NT2/D1 (cell line): ENCODE data around the gene SFXN5.
A peak's percentile ranks its signal among the peaks of the same experiment; 100 is the strongest.

Experiments used
- DNase-seq: peaks from one replicate; pipeline ENCODE4 v3.0.0-alpha.2; 2011; ENCODE audit warnings: low read depth, low spot score
- H3K27me3 ChIP-seq: 2 replicates; pipeline ENCODE4 v1.6.0; 2011; ENCODE audit warnings: mild to moderate bottlenecking; ENCODE audit not compliant: insufficient read length, insufficient read depth
- H3K36me3 ChIP-seq: 2 replicates; pipeline ENCODE4 v1.6.1; 2011; ENCODE audit warnings: mild to moderate bottlenecking, low read length, mixed read lengths; ENCODE audit not compliant: insufficient read depth, insufficient read length
- H3K4me1 ChIP-seq: 2 replicates; pipeline ENCODE4 v1.5.1; 2011; ENCODE audit not compliant: insufficient read depth, insufficient read length
- H3K4me3 ChIP-seq: 2 replicates; pipeline ENCODE4 v1.5.1; 2011; ENCODE audit warnings: low read depth; ENCODE audit not compliant: insufficient read length
- H3K9ac ChIP-seq: 2 replicates; pipeline ENCODE4 v1.6.0; 2011; ENCODE audit warnings: low read depth; ENCODE audit not compliant: insufficient read length
- H3K9me3 ChIP-seq: 2 replicates; pipeline ENCODE4 v1.5.1; 2011; ENCODE audit warnings: mild to moderate bottlenecking, low read length; ENCODE audit not compliant: insufficient read depth
- SUZ12 ChIP-seq: IDR thresholded peaks from 2 replicates; pipeline ENCODE4 v1.6.1; 2011; ENCODE audit not compliant: insufficient read length, insufficient read depth; ENCODE audit errors: extremely low read depth
- YY1 ChIP-seq: IDR thresholded peaks from 2 replicates; pipeline ENCODE4 v1.6.1; 2011; ENCODE audit not compliant: insufficient read length, insufficient read depth
- ZNF274 ChIP-seq: IDR thresholded peaks from 2 replicates; pipeline ENCODE4 v1.6.1; 2011; ENCODE audit warnings: mild to moderate bottlenecking, low read depth, low read length

The SFXN5 gene

DNA sequence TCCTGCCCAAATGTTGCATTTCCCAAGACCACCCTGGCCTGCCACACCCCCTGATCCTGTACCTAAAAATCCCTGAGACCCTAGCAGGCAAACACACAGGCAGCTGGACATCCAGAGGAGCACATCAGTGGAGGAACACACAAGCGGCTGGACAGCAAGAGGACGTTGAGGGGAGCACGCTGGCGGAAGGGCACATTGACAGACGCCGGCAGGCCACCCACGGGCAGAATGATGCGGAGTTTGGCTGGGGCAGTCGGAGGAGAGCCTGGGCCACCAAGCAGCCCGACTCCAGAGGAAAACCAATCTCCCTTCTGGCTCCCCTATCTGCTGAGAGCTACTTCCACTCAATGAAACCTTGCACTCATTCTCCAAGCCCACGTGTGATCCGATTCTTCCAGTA is 106.5 kb downstream of the SFXN5 start:
- Histone ChIP-seq H3K9me3 (no peaks in the 10 kb centered on the region), H3K36me3 (peaks cover 31% of the 10 kb centered on the region), H3K27me3 (peaks cover 3% of the 10 kb centered on the region), H3K9ac (no peak overlapping the region), H3K4me1 (peaks cover 15% of the 10 kb centered on the region), H3K4me3 (no peak overlapping the region)
- TF ChIP-seq ZNF274 (no peak), YY1 (no peak), SUZ12 (no peak)
- DNase-seq: no peak

DNA sequence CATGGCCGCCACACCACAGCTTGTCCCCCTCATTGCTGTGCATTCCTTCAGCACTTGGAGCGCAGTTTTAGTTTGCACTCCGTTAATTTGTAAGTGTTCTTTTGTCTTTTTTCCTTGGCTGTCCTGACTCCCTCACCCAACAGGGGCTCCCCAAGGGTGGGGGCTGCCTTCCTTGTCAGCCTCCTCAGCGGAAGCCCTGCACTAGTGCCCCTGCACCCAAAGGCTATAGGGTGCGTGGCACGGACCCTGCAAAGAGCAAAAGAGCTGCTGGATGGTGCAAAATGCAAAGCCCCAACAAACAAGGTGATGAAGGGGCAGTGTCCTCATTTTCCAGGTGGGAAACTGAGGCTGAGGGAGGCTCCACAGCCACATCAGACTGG is 107.4 kb downstream of the SFXN5 start:
- no peaks in the 10 kb centered on the region for H3K9me3 ChIP-seq
- H3K4me3 ChIP-seq: no peak overlapping the region
- TF ChIP-seq SUZ12: no peak
- TF ChIP-seq ZNF274: no peak
- no peak for TF ChIP-seq YY1
- peaks cover 31% of the 10 kb centered on the region for H3K36me3 ChIP-seq
- H3K9ac ChIP-seq: no peak overlapping the region
- peaks cover 15% of the 10 kb centered on the region for H3K4me1 ChIP-seq
- peaks cover 3% of the 10 kb centered on the region for H3K27me3 ChIP-seq
- no peak for DNase-seq

DNA sequence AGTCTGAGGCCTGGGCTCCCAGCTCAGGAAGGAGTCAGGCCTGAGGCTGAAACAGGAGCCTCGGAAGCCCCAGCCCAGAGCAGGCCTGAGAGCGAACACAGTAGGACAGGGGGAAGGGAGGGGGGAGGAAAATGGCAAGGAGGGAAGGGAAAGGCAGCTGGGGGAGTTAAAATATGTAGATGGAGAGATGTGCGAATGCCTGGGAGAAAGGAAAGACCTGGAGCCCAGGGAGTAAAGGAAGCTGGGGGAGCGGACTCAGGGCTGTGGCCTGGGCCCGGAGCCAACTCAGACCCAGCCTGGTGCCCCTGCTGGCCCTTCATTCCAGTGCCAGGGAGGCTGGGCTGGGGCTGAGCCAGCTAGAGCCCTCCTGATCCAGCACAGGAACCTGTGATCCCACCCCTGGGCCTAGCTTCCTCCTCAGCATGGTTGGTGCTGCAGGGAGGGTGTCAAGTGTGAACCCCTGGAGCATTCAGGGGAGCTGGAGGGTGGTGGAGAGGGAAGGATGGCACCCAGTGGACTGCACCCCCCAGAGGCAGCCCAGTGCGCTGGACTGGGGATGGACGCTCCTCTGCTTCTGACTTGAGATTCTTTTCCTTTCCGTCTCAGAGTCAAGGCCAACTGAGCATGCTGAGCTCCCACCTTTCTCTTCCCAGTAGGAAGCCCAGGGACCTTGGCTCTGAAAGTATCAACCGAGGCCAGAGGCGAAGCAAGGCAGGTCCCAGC is 107.9 kb downstream of the SFXN5 start:
- peaks cover 3% of the 10 kb centered on the region for H3K27me3 ChIP-seq
- H3K4me3 ChIP-seq: no peak overlapping the region
- H3K9ac ChIP-seq: peak overlapping the region; percentile 29
- no peak for TF ChIP-seq ZNF274
- no peak for TF ChIP-seq YY1
- TF ChIP-seq SUZ12: no peak
- no peaks in the 10 kb centered on the region for H3K9me3 ChIP-seq
- DNase-seq: peak; percentile 89
- H3K36me3 ChIP-seq: peaks cover 32% of the 10 kb centered on the region
- peaks cover 15% of the 10 kb centered on the region for H3K4me1 ChIP-seq

DNA sequence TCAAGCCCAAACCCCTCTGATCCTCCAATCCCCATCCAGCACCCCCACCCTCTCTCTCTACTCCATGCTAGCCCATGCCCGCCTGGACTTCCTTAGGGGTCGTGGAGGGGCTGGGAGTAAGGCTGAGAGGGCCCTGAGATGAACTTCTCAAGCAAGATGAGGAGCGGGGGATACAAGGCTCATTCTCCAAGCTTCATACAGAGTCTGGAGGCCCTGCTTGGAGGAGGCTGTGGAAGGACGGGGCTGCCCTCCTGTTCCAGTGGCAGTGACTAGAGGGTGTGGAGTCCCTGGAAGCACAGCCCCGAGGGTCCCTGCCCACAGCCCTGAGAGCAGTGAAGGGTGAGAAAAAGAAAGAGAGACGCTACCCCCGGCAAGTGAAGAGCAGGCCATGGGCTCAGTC is 108.6 kb downstream of the SFXN5 start:
- peak overlapping the region; percentile 29 for H3K9ac ChIP-seq
- DNase-seq: no peak
- no peaks in the 10 kb centered on the region for H3K9me3 ChIP-seq
- no peak overlapping the region for H3K4me3 ChIP-seq
- H3K27me3 ChIP-seq: peaks cover 3% of the 10 kb centered on the region
- peaks cover 36% of the 10 kb centered on the region for H3K36me3 ChIP-seq
- H3K4me1 ChIP-seq: peaks cover 15% of the 10 kb centered on the region
- no peak for TF ChIP-seq ZNF274
- no peak for TF ChIP-seq YY1
- TF ChIP-seq SUZ12: no peak

DNA sequence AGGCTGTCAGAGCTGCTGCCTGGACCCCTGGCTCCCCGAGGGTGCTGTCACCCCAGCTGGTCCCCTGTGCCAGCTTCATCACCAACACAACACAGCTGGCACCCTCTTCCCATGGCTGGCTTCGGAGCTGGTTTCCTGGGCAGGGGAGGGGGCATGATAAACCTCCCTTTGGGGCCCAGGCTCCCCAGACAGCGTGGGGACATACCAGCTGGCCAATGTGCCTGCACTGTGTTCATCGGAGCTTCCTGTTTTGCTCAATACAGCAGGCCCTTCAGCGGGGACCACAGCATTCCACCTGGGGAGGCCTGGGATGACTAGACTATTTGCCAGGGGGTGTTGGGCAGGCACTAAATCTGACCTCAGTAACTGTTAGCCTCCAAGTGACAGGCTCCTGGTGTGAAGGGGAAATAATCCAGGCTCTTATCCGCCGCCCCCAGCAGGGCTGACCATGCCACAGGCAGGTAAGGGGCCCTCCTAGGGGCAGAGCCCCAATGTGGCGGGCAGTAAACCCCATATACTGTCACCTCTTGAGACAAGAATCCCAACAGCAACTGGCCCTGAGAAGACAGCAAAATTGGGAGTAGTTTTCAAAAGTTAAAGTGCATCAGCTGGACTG is 109.6 kb downstream of the SFXN5 start:
- no peak for TF ChIP-seq YY1
- TF ChIP-seq SUZ12: no peak
- no peak for TF ChIP-seq ZNF274
- no peaks in the 10 kb centered on the region for H3K9me3 ChIP-seq
- peaks cover 43% of the 10 kb centered on the region for H3K36me3 ChIP-seq
- H3K4me3 ChIP-seq: no peak overlapping the region
- no peak overlapping the region for H3K9ac ChIP-seq
- peaks cover 15% of the 10 kb centered on the region for H3K4me1 ChIP-seq
- H3K27me3 ChIP-seq: peaks cover 3% of the 10 kb centered on the region
- DNase-seq: no peak

DNA sequence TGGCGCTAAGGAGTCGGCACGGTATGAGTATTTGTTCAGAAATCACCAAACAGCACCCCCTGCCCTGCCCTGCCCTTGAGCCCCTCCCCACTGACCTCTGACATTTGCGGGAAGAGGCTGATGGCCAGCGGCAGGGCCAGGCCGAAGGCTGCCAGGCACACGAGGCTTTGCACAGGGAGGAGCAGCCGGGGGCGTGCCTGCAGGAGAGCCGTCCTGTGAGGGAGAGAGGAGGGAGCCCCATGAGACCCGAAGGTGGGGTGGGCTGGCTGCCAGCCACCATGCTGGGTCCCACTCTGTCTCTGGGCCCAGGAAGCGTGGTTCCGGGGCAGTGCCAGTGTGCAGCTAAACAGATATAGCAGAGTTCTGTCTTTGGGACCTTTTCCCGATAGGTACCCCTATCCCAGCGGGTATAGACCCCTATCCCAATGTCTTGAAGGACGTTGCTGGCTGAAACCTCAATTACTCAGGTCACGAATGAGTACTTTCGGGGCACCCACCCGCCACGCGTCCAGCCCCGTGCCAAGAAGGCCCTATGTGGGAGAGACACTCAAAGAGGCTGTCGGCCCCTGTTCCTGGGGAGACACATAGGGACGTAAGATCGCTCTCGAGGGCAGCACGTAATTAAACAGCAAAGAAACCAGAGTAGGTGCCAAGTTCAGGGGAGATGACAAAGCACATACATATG is 110.3 kb downstream of the SFXN5 start:
- H3K36me3 ChIP-seq: peaks cover 43% of the 10 kb centered on the region
- no peak overlapping the region for H3K9ac ChIP-seq
- H3K27me3 ChIP-seq: peaks cover 3% of the 10 kb centered on the region
- peaks cover 15% of the 10 kb centered on the region for H3K4me1 ChIP-seq
- TF ChIP-seq YY1 (no peak), SUZ12 (no peak), ZNF274 (no peak)
- no peak for DNase-seq
- no peak overlapping the region for H3K4me3 ChIP-seq
- H3K9me3 ChIP-seq: no peaks in the 10 kb centered on the region
